Kidney epithelial cell (primary cell): ENCODE results near the gene KRTAP4-9. TPM values are rescaled to one million over a fixed set of nuclear protein-coding genes. Genes with fewer than 3 reads are reported as not detected.
"Not testable (repeated sequence)": the region's sequence is repeated elsewhere in the genome, so short reads cannot be mapped to it uniquely, and the experiment has no call there.

Experiments
- DNase-seq: peaks from one replicate; pipeline ENCODE4 v3.0.0-alpha.2; 2010; ENCODE audit warnings: low read depth
- H3K27me3 ChIP-seq: 2 replicates; pipeline ENCODE4 v1.6.0; 2011; ENCODE audit warnings: low read length; ENCODE audit not compliant: control insufficient read depth, insufficient read depth
- H3K36me3 ChIP-seq: 2 replicates; pipeline ENCODE4 v1.5.1; 2011; ENCODE audit warnings: low read length; ENCODE audit not compliant: control insufficient read depth, insufficient read depth
- H3K4me3 ChIP-seq: 2 replicates; pipeline ENCODE4 v1.5.1; 2011; ENCODE audit warnings: low read depth, mild to moderate bottlenecking, control low read depth, low read length
- total RNA-seq: library from RNA; depleted of rRNA; stranded (reverse); fragments of >200 nt; gene quantifications from 2 replicates; pipeline ENCODE4 v1.2.3, GENCODE V29; 2015
- TF ChIP-seq, protein P1 (sequence below): IDR thresholded peaks from 2 replicates; pipeline ENCODE4 v1.5.1; 2011; ENCODE audit warnings: mild to moderate bottlenecking, moderate library complexity, low read length, control low read depth, inconsistent platforms; ENCODE audit not compliant: insufficient read depth, poor library complexity, severe bottlenecking

The KRTAP4-9 gene
- total RNA-seq, 1 donor from 2014 or later, result not detected

DNA sequence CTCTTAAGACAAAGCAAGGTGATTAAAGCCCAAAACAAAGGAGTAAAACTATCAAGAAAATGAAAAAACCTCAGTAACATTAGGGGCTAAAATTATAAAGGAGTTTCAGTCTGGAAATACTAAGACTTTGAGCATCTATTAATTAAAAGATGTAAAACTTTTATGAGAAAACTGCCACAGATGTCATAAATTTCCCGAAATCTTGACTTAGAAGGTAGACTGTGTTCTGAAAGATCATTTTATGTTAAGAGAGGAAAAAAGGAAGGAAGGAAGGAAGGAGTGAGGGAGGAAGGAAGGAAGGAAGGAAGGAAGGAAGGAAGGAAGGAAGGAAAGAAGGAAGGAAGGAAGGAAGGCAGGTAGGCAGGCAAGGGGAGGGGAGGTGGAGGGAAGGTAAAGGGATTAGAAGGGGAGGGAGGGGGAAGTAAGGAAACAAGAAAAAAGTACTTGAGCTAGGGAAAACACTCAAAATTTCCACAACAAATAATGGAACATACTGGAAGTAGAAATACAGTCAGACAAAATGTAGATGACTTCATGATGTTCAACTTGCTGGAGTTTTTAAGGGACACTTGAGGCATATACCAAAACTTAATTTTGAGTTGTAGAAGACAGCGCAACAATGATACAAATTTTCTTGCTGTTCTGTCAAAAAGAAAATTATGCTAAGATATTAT, 42.5 kb downstream of the KRTAP4-9 start:
- no peak overlapping the region for H3K4me3 ChIP-seq
- no peaks in the 10 kb centered on the region for H3K27me3 ChIP-seq
- TF ChIP-seq, protein P1, sequence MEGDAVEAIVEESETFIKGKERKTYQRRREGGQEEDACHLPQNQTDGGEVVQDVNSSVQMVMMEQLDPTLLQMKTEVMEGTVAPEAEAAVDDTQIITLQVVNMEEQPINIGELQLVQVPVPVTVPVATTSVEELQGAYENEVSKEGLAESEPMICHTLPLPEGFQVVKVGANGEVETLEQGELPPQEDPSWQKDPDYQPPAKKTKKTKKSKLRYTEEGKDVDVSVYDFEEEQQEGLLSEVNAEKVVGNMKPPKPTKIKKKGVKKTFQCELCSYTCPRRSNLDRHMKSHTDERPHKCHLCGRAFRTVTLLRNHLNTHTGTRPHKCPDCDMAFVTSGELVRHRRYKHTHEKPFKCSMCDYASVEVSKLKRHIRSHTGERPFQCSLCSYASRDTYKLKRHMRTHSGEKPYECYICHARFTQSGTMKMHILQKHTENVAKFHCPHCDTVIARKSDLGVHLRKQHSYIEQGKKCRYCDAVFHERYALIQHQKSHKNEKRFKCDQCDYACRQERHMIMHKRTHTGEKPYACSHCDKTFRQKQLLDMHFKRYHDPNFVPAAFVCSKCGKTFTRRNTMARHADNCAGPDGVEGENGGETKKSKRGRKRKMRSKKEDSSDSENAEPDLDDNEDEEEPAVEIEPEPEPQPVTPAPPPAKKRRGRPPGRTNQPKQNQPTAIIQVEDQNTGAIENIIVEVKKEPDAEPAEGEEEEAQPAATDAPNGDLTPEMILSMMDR, result no peak
- H3K36me3 ChIP-seq, result no peaks in the 10 kb centered on the region
- DNase-seq, result no peak

DNA sequence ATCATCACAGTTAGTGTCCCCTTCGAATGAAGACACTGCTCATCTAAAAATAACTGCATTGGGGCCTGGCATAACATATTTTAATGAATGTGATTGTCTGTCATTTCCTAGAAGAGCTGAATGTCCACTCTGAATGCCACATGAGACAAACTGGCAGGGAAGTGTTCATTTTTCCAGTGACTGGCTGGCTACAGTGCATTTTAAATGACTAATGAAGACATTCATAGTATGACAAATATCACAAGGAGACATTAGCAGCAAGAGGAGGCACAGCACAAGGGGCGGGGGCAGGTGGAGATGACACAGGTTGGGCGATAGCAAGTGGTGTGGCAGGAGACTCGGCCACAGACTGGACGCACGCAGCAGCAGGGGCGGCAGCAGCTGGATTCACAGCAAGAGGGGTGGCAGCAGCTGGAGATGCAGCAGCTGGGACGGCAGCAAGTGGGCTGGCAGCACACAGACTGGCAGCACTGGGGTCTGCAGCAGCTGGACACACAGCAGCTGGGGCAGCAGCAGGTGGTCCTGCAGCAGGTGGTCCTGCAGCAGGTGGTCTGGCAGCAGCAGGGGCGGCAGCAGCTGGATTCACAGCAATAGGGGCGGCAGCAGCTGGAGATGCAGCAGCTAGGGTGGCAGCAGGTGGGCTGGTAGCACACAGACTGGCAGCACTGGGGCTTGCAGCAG, 43.9 kb downstream of the KRTAP4-9 start:
- H3K27me3 ChIP-seq, H3K4me3 ChIP-seq, H3K36me3 ChIP-seq, DNase-seq: not testable (repeated sequence)

DNA sequence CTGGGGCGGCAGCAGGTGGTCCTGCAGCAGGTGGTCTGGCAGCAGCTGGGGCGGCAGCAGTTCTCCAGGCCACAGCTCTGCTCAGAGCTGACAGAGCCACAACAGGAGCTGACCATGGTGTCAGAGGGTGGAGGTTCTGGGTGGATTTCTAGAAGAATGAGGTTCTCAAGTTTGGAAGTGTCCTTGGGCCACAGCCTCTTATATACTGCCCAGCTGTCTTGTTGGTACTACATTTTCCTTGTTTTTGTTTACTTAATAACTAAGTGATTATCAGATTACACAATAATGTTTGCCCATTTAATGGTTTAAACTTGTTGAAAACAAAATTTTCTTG, 44.4 kb downstream of the KRTAP4-9 start, which contains the start of gene KRTAP4-5:
KRTAP4-5 (minus strand) TSS at position 174 of the 334 bp plus-strand sequence; CDS start at position 116, 58 bp downstream.
- no peak for DNase-seq
- H3K27me3 ChIP-seq, result no peaks in the 10 kb centered on the region
- H3K36me3 ChIP-seq, result no peaks in the 10 kb centered on the region
- TF ChIP-seq, protein P1, result no peak
- no peak within 1 kb of the TSS for H3K4me3 ChIP-seq

DNA sequence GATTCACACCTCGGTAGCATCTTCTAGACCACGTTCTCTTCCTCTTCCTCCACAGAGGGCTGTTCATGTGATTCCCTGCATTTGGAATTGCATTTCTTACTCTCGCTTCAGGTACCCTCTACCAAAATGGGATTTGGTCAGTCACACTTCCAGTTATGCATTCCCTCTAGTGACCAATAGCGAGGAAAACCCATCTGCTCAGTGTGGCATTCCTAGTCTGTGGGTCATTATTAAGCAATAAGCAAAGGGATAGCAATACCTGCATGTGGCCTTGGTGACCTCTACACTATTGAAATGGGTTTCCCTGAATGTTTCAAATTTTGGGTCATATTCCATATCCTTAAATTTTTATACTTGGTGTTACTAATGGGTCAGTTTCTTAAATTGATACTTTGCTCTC, 44.8 kb downstream of the KRTAP4-9 start:
- Histone ChIP-seq H3K36me3 (no peaks in the 10 kb centered on the region), H3K27me3 (no peaks in the 10 kb centered on the region), H3K4me3 (no peak overlapping the region)
- no peak for DNase-seq
- TF ChIP-seq, protein P1, result no peak

DNA sequence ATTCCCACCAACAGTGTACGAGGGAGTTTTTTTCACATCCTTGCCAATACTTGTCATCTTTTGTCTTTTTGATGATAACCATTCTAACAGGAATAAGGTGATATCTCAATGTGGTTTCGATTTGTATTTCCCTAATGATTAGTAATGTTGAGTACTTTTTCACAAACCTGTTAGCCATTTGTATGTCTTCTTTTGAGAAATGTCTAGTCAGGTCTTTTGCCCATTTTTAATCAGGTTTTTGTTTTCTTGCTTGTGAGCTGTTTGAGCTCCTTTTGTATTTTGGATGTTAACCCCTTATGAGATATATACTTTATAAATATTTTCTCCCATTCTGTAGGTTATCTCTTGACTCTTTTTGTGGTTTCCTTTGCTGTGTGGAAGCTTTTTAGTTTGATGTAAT, 46.3 kb downstream of the KRTAP4-9 start:
- H3K4me3 ChIP-seq, result no peak overlapping the region
- no peak for DNase-seq
- no peaks in the 10 kb centered on the region for H3K27me3 ChIP-seq
- TF ChIP-seq, protein P1, result no peak
- no peaks in the 10 kb centered on the region for H3K36me3 ChIP-seq

DNA sequence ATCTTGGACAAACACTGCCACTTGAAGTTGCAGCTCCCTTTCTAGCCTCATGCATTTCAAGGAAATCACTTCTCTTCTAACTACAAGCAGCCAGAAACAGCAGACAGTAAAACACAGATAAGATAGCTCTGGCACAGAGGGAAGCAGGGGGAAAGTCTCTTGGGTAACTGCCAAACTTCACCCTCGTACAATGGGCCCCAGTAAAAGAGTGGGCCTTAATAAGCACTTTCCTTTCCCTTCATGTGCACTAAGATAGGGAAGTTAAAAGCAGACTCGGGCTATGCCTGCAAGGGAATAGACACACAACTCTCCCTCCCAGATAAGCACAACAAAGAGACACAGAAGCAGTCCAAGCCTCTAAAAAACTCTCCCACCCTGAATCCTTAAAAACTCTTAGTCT, 48.7 kb downstream of the KRTAP4-9 start:
- DNase-seq, result no peak
- no peaks in the 10 kb centered on the region for H3K36me3 ChIP-seq
- TF ChIP-seq, protein P1, result no peak

More for the DNA sequence above, 48.7 kb downstream of the KRTAP4-9 start:
- H3K27me3 ChIP-seq, result no peaks in the 10 kb centered on the region
- no peak overlapping the region for H3K4me3 ChIP-seq

Other genes with a start within 250 kb of the KRTAP4-9 start
- gene KRT12, start 238.2 kb upstream of the KRTAP4-9 start, total RNA-seq, result not detected in 2 replicates
- not detected in 2 replicates for gene KRT20, start 220.1 kb upstream of the KRTAP4-9 start, total RNA-seq
- 24.2 and 25.9 TPM in 2 replicates for gene KRT23, start 167.7 kb upstream of the KRTAP4-9 start, total RNA-seq
- gene KRT39, start 138.4 kb upstream of the KRTAP4-9 start, total RNA-seq, result not detected in 2 replicates
- gene KRT40, start 121.1 kb upstream of the KRTAP4-9 start, total RNA-seq, result not detected in 2 replicates
- not detected in 2 replicates for gene KRTAP3-3, start 111.2 kb upstream of the KRTAP4-9 start, total RNA-seq
- gene KRTAP3-2, start 105.5 kb upstream of the KRTAP4-9 start, total RNA-seq, result not detected in 2 replicates
- not detected in 2 replicates for gene KRTAP3-1, start 96.3 kb upstream of the KRTAP4-9 start, total RNA-seq
- gene KRTAP1-5, start 78.2 kb upstream of the KRTAP4-9 start, total RNA-seq, result not detected in 2 replicates
- not detected in 2 replicates for gene KRTAP1-4, start 75.2 kb upstream of the KRTAP4-9 start, total RNA-seq
- gene KRTAP1-3, start 70.5 kb upstream of the KRTAP4-9 start, total RNA-seq, result not detected in 2 replicates
- not detected in 2 replicates for gene KRTAP1-1, start 63.9 kb upstream of the KRTAP4-9 start, total RNA-seq
- gene KRTAP2-1, start 58.1 kb upstream of the KRTAP4-9 start, total RNA-seq, result not detected in 2 replicates
- not detected in 2 replicates for gene KRTAP2-2, start 50.2 kb upstream of the KRTAP4-9 start, total RNA-seq
- gene KRTAP2-3, start 45.3 kb upstream of the KRTAP4-9 start, total RNA-seq, result 4.3 and 5.2 TPM in 2 replicates
- gene KRTAP2-4, start 39.5 kb upstream of the KRTAP4-9 start, total RNA-seq, result not detected in 2 replicates
- not detected in 2 replicates for gene KRTAP4-7, start 21.2 kb upstream of the KRTAP4-9 start, total RNA-seq
- gene KRTAP4-8, start 7.2 kb upstream of the KRTAP4-9 start, total RNA-seq, result not detected in 2 replicates
- gene KRTAP4-16, start 3.2 kb upstream of the KRTAP4-9 start, total RNA-seq, result not detected in 2 replicates
- not detected in 2 replicates for gene KRTAP4-11, start 13.0 kb downstream of the KRTAP4-9 start, total RNA-seq
- not detected in 2 replicates for gene KRTAP4-12, start 18.8 kb downstream of the KRTAP4-9 start, total RNA-seq
- gene KRTAP4-6, start 35.2 kb downstream of the KRTAP4-9 start, total RNA-seq, result not detected in 2 replicates
- not detected in 2 replicates for gene KRTAP4-5, start 44.4 kb downstream of the KRTAP4-9 start, total RNA-seq
- gene KRTAP4-4, start 55.4 kb downstream of the KRTAP4-9 start, total RNA-seq, result not detected in 2 replicates
- not detected in 2 replicates for gene KRTAP4-3, start 62.8 kb downstream of the KRTAP4-9 start, total RNA-seq
- not detected in 2 replicates for gene KRTAP4-2, start 72.8 kb downstream of the KRTAP4-9 start, total RNA-seq
- not detected in 2 replicates for gene KRTAP4-1, start 79.5 kb downstream of the KRTAP4-9 start, total RNA-seq
- gene KRTAP9-1, start 84.5 kb downstream of the KRTAP4-9 start, total RNA-seq, result not detected in 2 replicates
- gene KRTAP9-2, start 121.3 kb downstream of the KRTAP4-9 start, total RNA-seq, result not detected in 2 replicates
- gene KRTAP9-3, start 127.1 kb downstream of the KRTAP4-9 start, total RNA-seq, result not detected in 2 replicates
- not detected in 2 replicates for gene KRTAP9-8, start 132.6 kb downstream of the KRTAP4-9 start, total RNA-seq
- gene KRTAP9-4, start 144.3 kb downstream of the KRTAP4-9 start, total RNA-seq, result not detected in 2 replicates
- not detected in 2 replicates for gene KRTAP9-9, start 150.0 kb downstream of the KRTAP4-9 start, total RNA-seq
- gene KRTAP9-6, start 160.0 kb downstream of the KRTAP4-9 start, total RNA-seq, result not detected in 2 replicates
- not detected in 2 replicates for gene KRTAP9-7, start 170.3 kb downstream of the KRTAP4-9 start, total RNA-seq
- not detected in 2 replicates for gene KRTAP29-1, start 197.5 kb downstream of the KRTAP4-9 start, total RNA-seq
- gene KRTAP16-1, start 203.9 kb downstream of the KRTAP4-9 start, total RNA-seq, result not detected in 2 replicates
- gene KRTAP17-1, start 210.3 kb downstream of the KRTAP4-9 start, total RNA-seq, result not detected in 2 replicates
- gene KRT33A, start 245.4 kb downstream of the KRTAP4-9 start, total RNA-seq, result not detected in 2 replicates